ENCODE results near the gene HNRNPUL1.
A peak's percentile ranks its signal among the peaks of the same experiment; 100 is the strongest.

Gene HNRNPUL1

DNA sequence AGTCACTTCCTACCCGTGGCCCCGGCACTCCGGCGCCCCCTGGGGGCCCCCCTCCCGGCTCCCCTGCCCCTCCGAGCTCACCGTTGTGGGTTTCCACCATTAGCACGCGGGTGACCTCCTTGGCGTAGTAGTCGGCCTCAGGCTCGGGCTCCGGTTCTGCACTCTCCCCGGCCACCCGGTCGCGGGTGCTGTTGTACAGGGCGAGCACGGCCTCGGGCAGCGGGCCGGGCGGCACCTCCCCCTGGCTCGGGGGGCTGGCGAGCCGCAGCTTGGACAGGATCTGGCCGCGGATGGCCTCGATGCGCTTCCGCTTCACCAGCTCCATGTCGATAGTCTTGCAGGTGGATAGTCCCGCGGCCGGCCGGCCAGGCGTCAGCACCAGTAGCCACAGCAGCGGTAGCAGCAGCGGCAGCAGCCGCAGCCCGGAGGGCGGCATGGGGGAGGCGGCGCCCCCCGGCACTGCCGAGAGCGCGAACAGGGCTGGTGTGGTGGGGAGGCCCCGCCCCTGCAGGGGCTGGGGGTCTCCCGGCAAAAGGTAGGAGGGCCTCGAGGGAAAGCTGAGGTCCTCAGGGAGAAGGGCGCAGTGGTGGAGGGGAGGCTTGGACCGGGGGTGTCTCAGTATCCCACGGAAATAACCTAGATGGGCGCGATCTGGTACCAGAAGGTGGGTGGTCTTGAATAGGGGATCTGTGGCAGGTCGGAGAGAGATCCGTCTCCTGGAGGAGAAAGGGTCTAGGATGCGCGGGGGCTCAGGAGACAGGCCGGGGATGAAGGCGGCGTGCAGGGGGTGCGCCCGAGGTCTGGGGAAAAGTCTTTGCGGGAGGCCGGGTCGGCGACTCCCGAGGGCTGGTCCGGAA lies 88.7 kb downstream of the HNRNPUL1 start:
- H3K79me2 ChIP-seq (ENCODE audit: insufficient read depth, low read length): peaks cover 14% of the 10 kb centered on the region
- H2AFZ ChIP-seq (ENCODE audit: low read length): no peak overlapping the region
- peak overlapping the region; percentile 98 for H3K9ac ChIP-seq (ENCODE audit: low read length)
- no peaks in the 10 kb centered on the region for H4K20me1 ChIP-seq (ENCODE audit: insufficient read depth, low read length)
- TF ChIP-seq, protein P1, sequence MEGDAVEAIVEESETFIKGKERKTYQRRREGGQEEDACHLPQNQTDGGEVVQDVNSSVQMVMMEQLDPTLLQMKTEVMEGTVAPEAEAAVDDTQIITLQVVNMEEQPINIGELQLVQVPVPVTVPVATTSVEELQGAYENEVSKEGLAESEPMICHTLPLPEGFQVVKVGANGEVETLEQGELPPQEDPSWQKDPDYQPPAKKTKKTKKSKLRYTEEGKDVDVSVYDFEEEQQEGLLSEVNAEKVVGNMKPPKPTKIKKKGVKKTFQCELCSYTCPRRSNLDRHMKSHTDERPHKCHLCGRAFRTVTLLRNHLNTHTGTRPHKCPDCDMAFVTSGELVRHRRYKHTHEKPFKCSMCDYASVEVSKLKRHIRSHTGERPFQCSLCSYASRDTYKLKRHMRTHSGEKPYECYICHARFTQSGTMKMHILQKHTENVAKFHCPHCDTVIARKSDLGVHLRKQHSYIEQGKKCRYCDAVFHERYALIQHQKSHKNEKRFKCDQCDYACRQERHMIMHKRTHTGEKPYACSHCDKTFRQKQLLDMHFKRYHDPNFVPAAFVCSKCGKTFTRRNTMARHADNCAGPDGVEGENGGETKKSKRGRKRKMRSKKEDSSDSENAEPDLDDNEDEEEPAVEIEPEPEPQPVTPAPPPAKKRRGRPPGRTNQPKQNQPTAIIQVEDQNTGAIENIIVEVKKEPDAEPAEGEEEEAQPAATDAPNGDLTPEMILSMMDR (IDR thresholded peaks at IDR 0.05; ENCODE audit: low read length): peak; percentile 79
- no peak for TF ChIP-seq EZH2 (IDR thresholded peaks at IDR 0.05; ENCODE audit: borderline replicate concordance, low read length)
- peaks cover 5% of the 10 kb centered on the region; the same call in 1 of the 2 replicates for H3K36me3 ChIP-seq (ENCODE audit: insufficient read depth, low read length)
- H3K4me1 ChIP-seq (ENCODE audit: insufficient read depth, low read length, severe bottlenecking): peaks cover 22% of the 10 kb centered on the region
- H3F3A ChIP-seq (ENCODE audit: insufficient read depth, low read length): no peaks in the 10 kb centered on the region
- no peaks in the 10 kb centered on the region for H3K9me2 ChIP-seq (ENCODE audit: low read depth, low read length)
- H3K27ac ChIP-seq (ENCODE audit: low read depth, low read length, poor library complexity, severe bottlenecking): peak overlapping the region; percentile 65
- H3K4me3 ChIP-seq (ENCODE audit: low read depth, low read length, poor library complexity, severe bottlenecking): peak overlapping the region; percentile 98
- no peaks in the 10 kb centered on the region for H3K27me3 ChIP-seq (ENCODE audit: insufficient read depth, low read length)
- H3K4me2 ChIP-seq (ENCODE audit: low read length): peak overlapping the region; percentile 90
- H3K9me3 ChIP-seq (ENCODE audit: low read length): no peaks in the 10 kb centered on the region

- Histone ChIP-seq H3K4me1 (ENCODE audit: insufficient read depth, low read length, severe bottlenecking) (peaks cover 22% of the 10 kb centered on the region), H3K27me3 (ENCODE audit: insufficient read depth, low read length) (no peaks in the 10 kb centered on the region), H3K79me2 (ENCODE audit: insufficient read depth, low read length) (peaks cover 14% of the 10 kb centered on the region), H3F3A (ENCODE audit: insufficient read depth, low read length) (no peaks in the 10 kb centered on the region), H3K27ac (ENCODE audit: low read depth, low read length, poor library complexity, severe bottlenecking) (peak within 1 kb of the TSS; percentile 65), H3K9me2 (ENCODE audit: low read depth, low read length) (no peaks in the 10 kb centered on the region), H3K36me3 (ENCODE audit: insufficient read depth, low read length) (no peaks in the 10 kb centered on the region), H2AFZ (ENCODE audit: low read length) (no peak within 1 kb of the TSS), H3K9me3 (ENCODE audit: low read length) (no peaks in the 10 kb centered on the region), H3K4me3 (ENCODE audit: low read depth, low read length, poor library complexity, severe bottlenecking) (peak within 1 kb of the TSS; percentile 98), H3K4me2 (ENCODE audit: low read length) (peak within 1 kb of the TSS; percentile 90), H3K9ac (ENCODE audit: low read length) (peak within 1 kb of the TSS; percentile 98), H4K20me1 (ENCODE audit: insufficient read depth, low read length) (no peaks in the 10 kb centered on the region)
- no peak for TF ChIP-seq EZH2 (IDR thresholded peaks at IDR 0.05; ENCODE audit: borderline replicate concordance, low read length)
- TF ChIP-seq, protein P1 (IDR thresholded peaks at IDR 0.05; ENCODE audit: low read length): peak; percentile 88
Measured at GRCh38 chr19:41353466-41354342, 89.5 kb downstream of the HNRNPUL1 start, which contains the start of gene TGFB1. TSS of gene TGFB1 (minus strand) at chr19:41353922. CDS start at chr19:41353044, 878 bp downstream.

- Histone ChIP-seq H2AFZ (ENCODE audit: low read length) (no peak overlapping the region), H3K27me3 (ENCODE audit: insufficient read depth, low read length) (no peaks in the 10 kb centered on the region), H3K9me2 (ENCODE audit: low read depth, low read length) (no peaks in the 10 kb centered on the region), H4K20me1 (ENCODE audit: insufficient read depth, low read length) (no peaks in the 10 kb centered on the region), H3K4me1 (ENCODE audit: insufficient read depth, low read length, severe bottlenecking) (peaks cover 22% of the 10 kb centered on the region), H3K9ac (ENCODE audit: low read length) (peak overlapping the region; percentile 44; the same call in 1 of the 2 replicates), H3K27ac (ENCODE audit: low read depth, low read length, poor library complexity, severe bottlenecking) (peak overlapping the region; percentile 31), H3K9me3 (ENCODE audit: low read length) (no peaks in the 10 kb centered on the region), H3K79me2 (ENCODE audit: insufficient read depth, low read length) (peaks cover 14% of the 10 kb centered on the region), H3K4me3 (ENCODE audit: low read depth, low read length, poor library complexity, severe bottlenecking) (peak overlapping the region; percentile 98), H3F3A (ENCODE audit: insufficient read depth, low read length) (no peaks in the 10 kb centered on the region), H3K36me3 (ENCODE audit: insufficient read depth, low read length) (no peaks in the 10 kb centered on the region), H3K4me2 (ENCODE audit: low read length) (peak overlapping the region; percentile 90)
- TF ChIP-seq EZH2 (IDR thresholded peaks at IDR 0.05; ENCODE audit: borderline replicate concordance, low read length): no peak
- TF ChIP-seq, protein P1 (IDR thresholded peaks at IDR 0.05; ENCODE audit: low read length): no peak
Measured at GRCh38 chr19:41354343-41354953, 90.3 kb downstream of the HNRNPUL1 start.
